ENCODE measurements around the gene RSPO3.
A peak's percentile ranks its signal among the peaks of the same experiment; 100 is the strongest.

RSPO3 gene

GRCh38 chr6:127164036-127164435 lies 45.6 kb downstream of the RSPO3 start:
- no peak for DNase-seq (ENCODE audit: low read depth)

DNA sequence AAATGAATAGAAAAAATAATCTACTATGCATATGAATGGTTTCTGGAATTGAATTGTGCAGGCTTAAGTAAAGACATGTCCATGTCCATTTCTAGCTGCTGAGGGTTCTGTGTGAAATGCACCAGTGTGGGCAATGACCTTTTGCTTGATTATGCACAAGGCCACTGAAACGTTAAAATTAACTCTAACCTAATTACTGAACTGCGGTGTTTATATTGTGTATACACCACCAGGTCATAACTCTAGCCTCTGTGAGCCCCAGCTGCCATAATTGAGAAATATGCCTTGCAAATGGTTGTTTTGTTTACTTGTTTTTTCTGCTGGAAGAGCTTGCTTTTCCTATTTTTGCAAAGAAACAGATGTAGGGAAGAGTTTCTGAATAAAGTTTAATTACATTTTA lies 46.1 kb downstream of the RSPO3 start:
- no peak for DNase-seq (ENCODE audit: low read depth)

GRCh38 chr6:127173156-127173940 lies 54.9 kb downstream of the RSPO3 start:
- no peak for DNase-seq (ENCODE audit: low read depth)

GRCh38 chr6:127176146-127176545 lies 57.7 kb downstream of the RSPO3 start:
- DNase-seq (ENCODE audit: low read depth): no peak

DNA sequence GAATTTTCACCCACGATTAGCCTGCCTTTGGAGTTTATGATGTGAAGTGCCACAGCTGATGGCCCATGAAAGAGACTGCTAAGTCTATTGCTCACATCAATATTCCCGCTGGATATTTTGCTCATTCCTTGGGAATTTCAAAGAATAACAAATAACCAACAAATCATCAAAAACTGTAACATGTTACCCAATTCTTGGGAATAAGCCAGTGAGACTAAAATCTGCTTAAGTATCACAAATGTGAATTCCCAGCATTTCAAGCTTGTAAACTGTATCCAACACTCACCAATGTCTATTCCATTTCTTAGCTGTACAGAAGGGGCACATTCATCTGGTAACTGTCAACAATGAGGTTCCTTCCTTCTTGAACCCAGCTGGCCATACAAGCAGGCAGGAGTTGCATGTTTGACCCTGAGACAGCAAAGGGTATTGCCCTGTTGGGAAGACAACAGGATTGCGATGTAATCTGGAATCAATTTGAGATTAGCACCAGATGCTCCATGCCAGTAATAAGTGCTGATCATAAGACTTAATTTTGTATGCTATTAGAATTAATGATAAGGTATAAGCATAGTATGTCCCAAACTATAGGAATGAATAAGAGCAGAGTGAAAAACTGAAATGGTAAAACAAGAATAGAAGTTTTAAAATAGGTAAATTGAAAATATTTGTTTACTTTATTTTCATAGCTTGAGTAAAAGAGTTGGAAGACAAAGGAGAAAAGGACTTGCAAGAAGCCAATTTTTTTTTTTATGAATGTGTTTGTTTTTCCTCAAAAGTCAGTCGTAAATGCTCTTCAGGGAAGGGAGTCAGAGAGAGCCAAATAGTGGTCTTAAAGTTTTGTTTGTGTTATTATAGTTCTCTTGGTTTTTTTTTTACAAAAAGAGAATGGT lies 58.8 kb downstream of the RSPO3 start:
- DNase-seq (ENCODE audit: low read depth): no peak

DNA sequence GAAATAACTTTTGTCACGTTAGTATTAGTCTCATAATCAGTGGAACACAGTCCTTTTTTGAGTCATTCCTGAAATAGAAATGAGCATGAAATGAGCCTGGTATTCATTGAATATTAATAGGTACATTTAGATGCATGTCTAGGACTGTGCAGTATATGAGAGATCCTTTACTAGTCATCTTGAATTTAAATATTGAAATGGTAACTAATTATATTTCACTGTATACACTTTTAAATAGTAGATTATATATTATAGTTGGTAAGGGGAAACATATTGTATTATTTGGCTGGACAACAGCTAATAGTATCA lies 59.4 kb downstream of the RSPO3 start:
- DNase-seq (ENCODE audit: low read depth): no peak

DNA sequence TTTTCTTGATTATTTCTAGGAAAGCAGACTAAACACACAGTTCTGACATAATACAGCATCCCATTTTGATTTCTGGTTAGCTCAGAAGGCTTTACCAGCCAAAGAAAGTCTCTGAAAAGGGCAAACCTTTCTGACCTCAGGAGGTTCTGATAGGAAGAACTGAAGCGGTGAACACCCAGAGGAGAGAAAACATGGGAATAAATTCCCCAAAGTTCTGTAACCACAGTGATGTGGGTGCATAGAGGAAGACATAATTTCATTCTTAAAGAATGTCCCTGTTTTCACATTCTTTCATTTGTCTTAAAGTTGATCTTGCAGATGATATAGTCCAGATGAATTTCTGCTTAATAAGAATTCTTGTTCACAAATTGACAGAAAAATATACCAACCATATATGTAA lies 60.3 kb downstream of the RSPO3 start:
- DNase-seq (ENCODE audit: low read depth): no peak

- no peak for DNase-seq (ENCODE audit: low read depth)
Observed at GRCh38 chr6:127180426-127180825, 62.0 kb downstream of the RSPO3 start.

GRCh38 chr6:127182501-127182900 lies 64.0 kb downstream of the RSPO3 start:
- DNase-seq (ENCODE audit: low read depth): no peak

DNA sequence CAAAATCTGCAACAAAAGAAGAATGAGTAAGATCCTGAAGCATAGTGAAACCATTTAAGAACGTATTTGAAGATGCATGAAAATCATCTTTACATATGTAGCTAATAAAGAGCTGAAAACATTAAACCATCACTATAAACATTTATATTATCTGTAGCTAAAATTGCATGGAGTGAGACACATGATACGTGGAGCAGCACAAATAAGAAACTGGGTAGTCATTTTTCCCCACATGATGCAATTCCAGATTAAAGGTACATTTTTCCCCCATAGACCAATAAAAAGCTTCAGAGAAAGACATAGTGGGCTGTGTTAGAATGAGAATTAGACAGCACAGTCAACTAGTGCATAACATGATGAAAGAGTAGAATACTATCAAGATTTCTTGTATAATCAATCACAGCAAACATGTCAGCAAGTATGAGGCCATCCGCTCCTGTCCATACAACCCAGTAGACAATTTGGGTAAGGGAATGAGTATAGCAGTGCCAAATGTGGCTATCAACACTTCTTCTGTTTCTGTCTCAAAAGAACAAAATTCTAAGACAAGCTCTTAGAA lies 67.0 kb downstream of the RSPO3 start:
- no peak for DNase-seq (ENCODE audit: low read depth)

DNA sequence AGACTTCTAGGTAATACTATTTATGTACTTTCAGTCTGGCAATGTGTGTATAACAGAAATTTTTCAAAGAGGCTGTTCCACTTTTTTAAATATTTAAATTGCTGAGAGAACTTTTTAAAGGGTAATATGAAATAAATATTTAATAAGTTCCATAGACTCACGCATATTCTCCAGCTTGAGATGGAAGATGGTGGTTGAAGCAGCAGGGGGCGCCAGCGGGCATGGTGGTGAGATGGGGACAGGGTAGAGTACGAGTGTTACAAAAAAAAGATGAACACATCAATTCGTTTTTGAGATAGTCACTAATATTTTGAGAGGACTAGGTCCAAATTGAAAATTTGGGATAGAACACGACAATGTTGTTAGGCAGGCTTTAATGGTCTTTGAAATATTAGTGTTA lies 68.4 kb downstream of the RSPO3 start:
- DNase-seq (ENCODE audit: low read depth): peak; percentile 52

DNA sequence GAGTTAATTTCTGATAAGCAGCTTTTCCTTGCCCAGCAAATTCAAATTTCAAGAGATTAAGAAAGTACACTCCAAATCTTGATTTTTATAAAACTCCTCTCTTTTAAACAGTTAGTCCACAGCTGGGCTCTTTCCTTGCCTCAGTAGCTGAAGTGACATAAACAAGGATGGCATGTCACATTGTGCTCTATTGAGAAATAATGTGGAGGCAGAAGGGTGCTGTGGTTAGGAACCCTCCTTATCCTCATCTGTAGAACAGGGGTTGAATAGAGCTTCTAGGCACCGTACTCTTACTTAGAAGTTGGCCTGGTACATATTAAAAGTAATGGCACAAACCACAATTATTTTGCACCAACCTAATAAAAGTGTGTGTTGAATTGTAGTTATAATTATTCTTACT lies 70.3 kb downstream of the RSPO3 start:
- DNase-seq (ENCODE audit: low read depth): no peak

- DNase-seq (ENCODE audit: low read depth): no peak
Observed at GRCh38 chr6:127190552-127190951, 72.1 kb downstream of the RSPO3 start.

- no peak for DNase-seq (ENCODE audit: low read depth)
Observed at GRCh38 chr6:127191716-127192115, 73.2 kb downstream of the RSPO3 start.

DNA sequence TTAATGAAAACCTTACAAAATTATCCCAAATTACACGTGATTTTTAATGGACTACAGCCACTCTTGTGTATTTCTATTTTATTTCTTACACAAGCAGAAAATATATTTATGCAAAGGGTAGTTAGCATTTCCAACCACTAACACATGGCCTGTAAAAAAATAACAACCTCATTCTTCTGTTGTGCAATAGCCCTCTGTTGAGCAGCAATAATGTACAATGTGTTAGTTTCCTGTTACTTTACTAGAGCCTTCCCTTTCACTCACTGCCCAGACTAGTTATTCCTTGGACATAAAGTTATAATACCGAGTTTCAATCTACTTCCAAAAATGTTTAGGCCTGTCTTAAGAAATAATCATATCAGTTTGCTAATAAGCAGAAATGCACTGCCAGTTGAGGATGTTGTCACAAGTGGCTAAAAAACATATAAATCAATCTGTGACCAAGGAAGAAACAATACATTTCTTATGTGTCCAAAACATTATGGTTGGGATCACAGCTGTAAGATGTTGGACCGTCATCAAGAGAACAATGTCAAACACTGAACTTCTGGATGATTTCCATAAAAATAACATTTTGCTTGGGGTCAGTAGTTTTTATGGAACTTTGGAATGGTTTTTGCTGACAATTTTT lies 74.6 kb downstream of the RSPO3 start:
- no peak for DNase-seq (ENCODE audit: low read depth)

DNA sequence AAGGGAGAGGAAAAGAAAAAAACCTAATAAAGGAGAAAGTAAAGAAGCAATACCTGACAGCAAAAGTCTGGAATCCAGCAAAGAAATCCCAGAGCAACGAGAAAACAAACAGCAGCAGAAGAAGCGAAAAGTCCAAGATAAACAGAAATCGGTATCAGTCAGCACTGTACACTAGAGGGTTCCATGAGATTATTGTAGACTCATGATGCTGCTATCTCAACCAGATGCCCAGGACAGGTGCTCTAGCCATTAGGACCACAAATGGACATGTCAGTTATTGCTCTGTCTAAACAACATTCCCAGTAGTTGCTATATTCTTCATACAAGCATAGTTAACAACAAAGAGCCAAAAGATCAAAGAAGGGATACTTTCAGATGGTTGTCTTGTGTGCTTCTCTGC lies 77.4 kb downstream of the RSPO3 start:
- DNase-seq (ENCODE audit: low read depth): no peak

- DNase-seq (ENCODE audit: low read depth): no peak
Observed at GRCh38 chr6:127198549-127198948, 80.1 kb downstream of the RSPO3 start.

- no peak for DNase-seq (ENCODE audit: low read depth)
Observed at GRCh38 chr6:127199470-127199869, 81.0 kb downstream of the RSPO3 start.

DNA sequence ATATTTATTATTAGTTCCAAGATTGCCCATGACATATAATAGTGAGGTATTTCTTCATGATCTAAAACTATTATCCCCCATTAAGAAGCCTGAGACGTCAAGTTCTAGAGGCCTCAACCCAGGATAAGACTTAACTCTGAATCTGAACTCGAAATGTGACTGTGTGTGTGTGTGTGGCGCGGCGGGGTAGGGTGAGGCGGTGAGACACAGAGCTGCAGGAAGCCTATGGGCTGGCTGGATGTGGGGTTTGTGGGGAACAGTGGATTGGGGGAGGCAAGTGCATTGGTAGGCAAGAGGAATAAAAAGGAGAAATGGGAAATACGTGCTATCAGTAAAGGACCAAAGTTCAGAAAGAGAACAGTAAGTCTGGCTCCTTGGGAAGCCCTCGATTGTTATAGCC lies 81.6 kb downstream of the RSPO3 start:
- DNase-seq (ENCODE audit: low read depth): no peak

GRCh38 chr6:127201321-127201720 lies 82.8 kb downstream of the RSPO3 start:
- DNase-seq (ENCODE audit: low read depth): no peak

GRCh38 chr6:127202676-127203075 lies 84.2 kb downstream of the RSPO3 start:
- DNase-seq (ENCODE audit: low read depth): no peak

- DNase-seq (ENCODE audit: low read depth): no peak
Observed at GRCh38 chr6:127204281-127204680, 85.8 kb downstream of the RSPO3 start.

- DNase-seq (ENCODE audit: low read depth): no peak
Observed at GRCh38 chr6:127205036-127205435, 86.6 kb downstream of the RSPO3 start.

Data from activated T-cell treated with anti-CD3 and anti-CD28 coated beads for 1 hour (primary cell).